M059J (cell line): ENCODE measurements around the gene CHIC1. TPM values are rescaled to one million over a fixed set of nuclear protein-coding genes. Genes with fewer than 3 reads are reported as not detected.
"Not testable (repeated sequence)": the region's sequence is repeated elsewhere in the genome, so short reads cannot be mapped to it uniquely, and the experiment has no call there.

Experiments
- DNase-seq: peaks from one replicate; pipeline ENCODE4 v3.0.0-alpha.2; 2012; ENCODE audit warnings: low read depth
- total RNA-seq: library from RNA; depleted of rRNA; stranded (reverse); fragments of >200 nt; shearing (Covaris generic); gene quantifications from 2 replicates; pipeline ENCODE4 v1.2.3, GENCODE V29; 2014; rRNA removed

The CHIC1 gene
- 13.9 and 22.8 TPM in 2 replicates for total RNA-seq

- DNase-seq = peak; percentile 85
Observed at GRCh38 chrX:73562984-73563737, at the start of gene CHIC1. CHIC1 (plus strand) TSS chrX:73563197; CDS start chrX:73563285, 88 bp downstream.

- not testable (repeated sequence) for DNase-seq
Observed at GRCh38 chrX:73522823-73523222, 40.2 kb upstream of the CHIC1 start.

- no peak for DNase-seq
Observed at GRCh38 chrX:73524906-73525305, 38.1 kb upstream of the CHIC1 start.

- DNase-seq = no peak
Observed at GRCh38 chrX:73525928-73526690, 36.9 kb upstream of the CHIC1 start.

GRCh38 chrX:73531655-73532054, 31.3 kb upstream of the CHIC1 start:
- not testable (repeated sequence) for DNase-seq

- no peak for DNase-seq
Observed at GRCh38 chrX:73556159-73556558, 6.8 kb upstream of the CHIC1 start.

GRCh38 chrX:73561801-73562200, 1.2 kb upstream of the CHIC1 start:
- DNase-seq = peak; percentile 21

GRCh38 chrX:73562458-73562857, 539 bp upstream of the CHIC1 start:
- DNase-seq = no peak

- DNase-seq = peak; percentile 48
Observed at GRCh38 chrX:73563738-73564068, 706 bp downstream of the CHIC1 start.

GRCh38 chrX:73577361-73577760, 14.4 kb downstream of the CHIC1 start:
- DNase-seq = peak; percentile 99

GRCh38 chrX:73581002-73581628, 18.1 kb downstream of the CHIC1 start:
- DNase-seq = peak; percentile 83

GRCh38 chrX:73597758-73598157, 34.8 kb downstream of the CHIC1 start:
- not testable (repeated sequence) for DNase-seq

- DNase-seq = no peak
Observed at GRCh38 chrX:73615022-73615421, 52.0 kb downstream of the CHIC1 start.

- not testable (repeated sequence) for DNase-seq
Observed at GRCh38 chrX:73641669-73642068, 78.7 kb downstream of the CHIC1 start.

GRCh38 chrX:73647212-73647611, 84.2 kb downstream of the CHIC1 start:
- DNase-seq = no peak

GRCh38 chrX:73647632-73648322, 84.8 kb downstream of the CHIC1 start:
- no peak for DNase-seq

- DNase-seq = not testable (repeated sequence)
Observed at GRCh38 chrX:73661322-73661721, 98.3 kb downstream of the CHIC1 start.

- peak; percentile 12 for DNase-seq
Observed at GRCh38 chrX:73668779-73669178, 105.8 kb downstream of the CHIC1 start.

- no peak for DNase-seq
Observed at GRCh38 chrX:73681408-73681807, 118.4 kb downstream of the CHIC1 start.

GRCh38 chrX:73683236-73683859, 120.4 kb downstream of the CHIC1 start:
- DNase-seq = peak; percentile 51

GRCh38 chrX:73707014-73707413, 144.0 kb downstream of the CHIC1 start:
- not testable (repeated sequence) for DNase-seq
